Suprapubic skin (tissue), 4 donors: ENCODE measurements around the gene EPHA2. TPM values are rescaled to one million over a fixed set of nuclear protein-coding genes. Genes with fewer than 3 reads are reported as not detected.

ENCODE experiments used
- DNase-seq, 2 donors: peaks; one replicate each; pipeline ENCODE4 v3.0.0-alpha.2; 2019; ENCODE audit warnings: low spot score in 2 of 2
- H3K27ac ChIP-seq: fragments of 200-600 bp; sonication (generic); one replicate; pipeline ENCODE4 v1.5.1; 2019
- H3K27me3 ChIP-seq: fragments of 200-600 bp; sonication (generic); one replicate; pipeline ENCODE4 v1.5.1; 2019
- H3K36me3 ChIP-seq: fragments of 200-600 bp; sonication (generic); one replicate; pipeline ENCODE4 v1.5.1; 2019
- H3K4me1 ChIP-seq: fragments of 200-600 bp; sonication (generic); one replicate; pipeline ENCODE4 v1.5.1; 2019
- H3K4me3 ChIP-seq: fragments of 200-600 bp; sonication (generic); one replicate; pipeline ENCODE4 v1.5.1; 2019; ENCODE audit warnings: mild to moderate bottlenecking
- H3K9me3 ChIP-seq: fragments of 200-600 bp; sonication (generic); one replicate; pipeline ENCODE4 v1.5.1; 2019
- EP300 ChIP-seq: sonication (generic); formaldehyde crosslinking; IDR thresholded peaks from one replicate; pipeline ENCODE4 v1.6.1; 2017; ENCODE audit warnings: antibody characterized with exemption
- POLR2A ChIP-seq, 2 donors: fragments of 450-650 bp; IDR thresholded peaks; one replicate each; pipeline ENCODE4 v1.6.1; 2017; ENCODE audit warnings: antibody characterized with exemption in 2 of 2, mild to moderate bottlenecking in 2 of 2, moderate library complexity in 2 of 2
- POLR2AphosphoS5 ChIP-seq, 3 donors: sonication (generic); formaldehyde crosslinking; IDR thresholded peaks; one replicate each; pipeline ENCODE4 v1.6.1; 2017; ENCODE audit warnings: antibody characterized with exemption in 3 of 3
- WGBS: methylation state at CpG from one replicate; pipeline ENCODE4 v1.1.5; 2018; 5-methylcytosine and 5-hydroxymethylcytosine counted together
- total RNA-seq, 4 donors: library from RNA; depleted of rRNA; stranded (reverse); fragments of >200 nt; gene quantifications; one replicate each; pipeline ENCODE4 v1.1.0, GENCODE V29; 2016
- TF ChIP-seq, protein P1 (sequence below), 2 donors: fragments of 200-600 bp in 1 of 2; fragments of 450-650 bp in 1 of 2; sonication (generic) in 1 of 2; IDR thresholded peaks; one replicate each; pipeline ENCODE4 v1.5.1; 2016 to 2019; ENCODE audit warnings: antibody characterized with exemption in 2 of 2, mild to moderate bottlenecking in 1 of 2, moderate library complexity in 1 of 2

Gene EPHA2
- total RNA-seq, 4 donors from 2014 or later = 59.0 to 145 (median 104) TPM

- WGBS = 91% methylated on average over 19 of the region's 28 CpGs
- Histone ChIP-seq H3K36me3 (peaks cover 96% of the 10 kb centered on the region), H3K27me3 (no peaks in the 10 kb centered on the region), H3K4me1 (peaks cover under 1% of the 10 kb centered on the region), H3K27ac (no peak overlapping the region), H3K4me3 (no peak overlapping the region), H3K9me3 (no peaks in the 10 kb centered on the region)
- TF ChIP-seq POLR2A (IDR thresholded peaks at IDR 0.05) (no peak), EP300 (no peak)
- no peak for DNase-seq
These were observed 24.1 kb downstream of the EPHA2 start for GRCh38 chr1:16131636-16132324.

DNA sequence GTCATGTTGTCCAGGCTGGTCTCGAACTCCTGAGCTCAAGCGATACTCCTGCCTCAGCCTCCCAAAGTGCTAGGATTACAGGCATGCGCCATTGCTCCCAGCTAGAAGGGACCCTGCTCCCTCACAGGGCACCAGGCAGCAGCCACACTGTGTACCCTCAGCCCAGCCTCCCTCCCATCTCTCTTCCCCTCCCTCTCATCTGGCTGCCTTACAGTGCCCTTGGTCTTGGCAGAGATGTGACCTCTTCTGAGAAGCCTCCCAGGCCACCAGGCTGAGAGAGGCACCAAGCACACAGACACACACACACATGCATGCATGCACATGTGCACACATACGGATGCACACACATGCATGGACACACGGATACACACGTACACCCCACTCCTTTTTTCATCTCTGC is 25.0 kb downstream of the EPHA2 start:
- H3K36me3 ChIP-seq = peaks cover 93% of the 10 kb centered on the region
- H3K9me3 ChIP-seq = no peaks in the 10 kb centered on the region
- H3K4me1 ChIP-seq = peaks cover 3% of the 10 kb centered on the region
- no peaks in the 10 kb centered on the region for H3K27me3 ChIP-seq
- DNase-seq = no peak
- no peak overlapping the region for H3K4me3 ChIP-seq
- TF ChIP-seq, protein P1, sequence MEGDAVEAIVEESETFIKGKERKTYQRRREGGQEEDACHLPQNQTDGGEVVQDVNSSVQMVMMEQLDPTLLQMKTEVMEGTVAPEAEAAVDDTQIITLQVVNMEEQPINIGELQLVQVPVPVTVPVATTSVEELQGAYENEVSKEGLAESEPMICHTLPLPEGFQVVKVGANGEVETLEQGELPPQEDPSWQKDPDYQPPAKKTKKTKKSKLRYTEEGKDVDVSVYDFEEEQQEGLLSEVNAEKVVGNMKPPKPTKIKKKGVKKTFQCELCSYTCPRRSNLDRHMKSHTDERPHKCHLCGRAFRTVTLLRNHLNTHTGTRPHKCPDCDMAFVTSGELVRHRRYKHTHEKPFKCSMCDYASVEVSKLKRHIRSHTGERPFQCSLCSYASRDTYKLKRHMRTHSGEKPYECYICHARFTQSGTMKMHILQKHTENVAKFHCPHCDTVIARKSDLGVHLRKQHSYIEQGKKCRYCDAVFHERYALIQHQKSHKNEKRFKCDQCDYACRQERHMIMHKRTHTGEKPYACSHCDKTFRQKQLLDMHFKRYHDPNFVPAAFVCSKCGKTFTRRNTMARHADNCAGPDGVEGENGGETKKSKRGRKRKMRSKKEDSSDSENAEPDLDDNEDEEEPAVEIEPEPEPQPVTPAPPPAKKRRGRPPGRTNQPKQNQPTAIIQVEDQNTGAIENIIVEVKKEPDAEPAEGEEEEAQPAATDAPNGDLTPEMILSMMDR (IDR thresholded peaks at IDR 0.05) = no peak
- no peak for TF ChIP-seq POLR2AphosphoS5 (IDR thresholded peaks at IDR 0.05)
- TF ChIP-seq EP300 = no peak
- TF ChIP-seq POLR2A (IDR thresholded peaks at IDR 0.05) = no peak
- WGBS = 76% methylated on average over 4 of the region's 6 CpGs
- H3K27ac ChIP-seq = no peak overlapping the region

DNA sequence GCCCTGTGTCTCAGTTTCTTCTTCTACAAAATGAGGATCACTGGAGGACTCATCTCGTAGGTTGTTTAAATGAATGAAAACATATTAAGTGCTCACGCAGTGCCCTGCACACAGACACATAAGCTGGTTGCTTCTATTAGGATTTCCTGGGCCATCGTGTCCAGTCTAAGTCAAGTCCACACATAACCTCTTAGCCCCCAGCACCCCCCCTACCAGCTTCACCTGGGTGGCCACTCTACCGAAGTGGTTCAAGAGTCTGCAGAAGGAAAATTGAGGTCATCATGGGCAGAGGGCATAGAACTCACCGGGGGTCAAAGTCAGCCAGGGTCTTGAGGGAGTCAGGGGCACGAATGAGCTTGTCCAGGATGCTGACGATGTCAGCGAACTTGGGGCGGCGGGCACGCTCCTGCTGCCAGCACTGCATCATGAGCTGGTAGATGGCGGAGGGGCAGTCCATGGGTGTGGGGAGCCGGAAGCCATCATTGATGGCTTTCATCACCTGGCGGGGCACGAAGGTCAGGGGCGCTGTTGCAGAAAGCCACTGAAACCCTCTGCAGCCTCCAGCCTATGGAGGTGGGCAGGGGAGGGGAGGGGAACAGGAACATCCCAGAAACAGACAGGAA is 25.8 kb downstream of the EPHA2 start:
- DNase-seq = no peak
- Histone ChIP-seq H3K4me1 (peaks cover 3% of the 10 kb centered on the region), H3K4me3 (no peak overlapping the region), H3K27ac (no peak overlapping the region), H3K36me3 (peaks cover 89% of the 10 kb centered on the region), H3K27me3 (no peaks in the 10 kb centered on the region), H3K9me3 (no peaks in the 10 kb centered on the region)
- TF ChIP-seq POLR2AphosphoS5 (IDR thresholded peaks at IDR 0.05) (no peak), EP300 (no peak)
- TF ChIP-seq, protein P1 (IDR thresholded peaks at IDR 0.05) = no peak
- 96% methylated on average over 10 of the region's 16 CpGs for whole genome bisulfite sequencing

- Histone ChIP-seq H3K36me3 (peaks cover 89% of the 10 kb centered on the region), H3K4me1 (peaks cover 3% of the 10 kb centered on the region), H3K27ac (no peak overlapping the region), H3K4me3 (no peak overlapping the region), H3K27me3 (no peaks in the 10 kb centered on the region), H3K9me3 (no peaks in the 10 kb centered on the region)
- 87% methylated on average over 19 of the region's 19 CpGs for WGBS
- no peak for DNase-seq
- TF ChIP-seq EP300 = no peak
These were observed 26.6 kb downstream of the EPHA2 start for GRCh38 chr1:16129316-16129715.

GRCh38 chr1:16128338-16128741 is 27.5 kb downstream of the EPHA2 start:
- WGBS = 56% methylated on average over 6 of the region's 6 CpGs
- Histone ChIP-seq H3K27me3 (no peaks in the 10 kb centered on the region), H3K27ac (no peak overlapping the region), H3K4me1 (peaks cover 4% of the 10 kb centered on the region), H3K4me3 (no peak overlapping the region), H3K36me3 (peaks cover 79% of the 10 kb centered on the region), H3K9me3 (no peaks in the 10 kb centered on the region)
- TF ChIP-seq EP300 (no peak), POLR2AphosphoS5 (IDR thresholded peaks at IDR 0.05) (no peak), POLR2A (IDR thresholded peaks at IDR 0.05) (no peak)
- TF ChIP-seq, protein P1 (IDR thresholded peaks at IDR 0.05) = no peak
- no peak for DNase-seq

DNA sequence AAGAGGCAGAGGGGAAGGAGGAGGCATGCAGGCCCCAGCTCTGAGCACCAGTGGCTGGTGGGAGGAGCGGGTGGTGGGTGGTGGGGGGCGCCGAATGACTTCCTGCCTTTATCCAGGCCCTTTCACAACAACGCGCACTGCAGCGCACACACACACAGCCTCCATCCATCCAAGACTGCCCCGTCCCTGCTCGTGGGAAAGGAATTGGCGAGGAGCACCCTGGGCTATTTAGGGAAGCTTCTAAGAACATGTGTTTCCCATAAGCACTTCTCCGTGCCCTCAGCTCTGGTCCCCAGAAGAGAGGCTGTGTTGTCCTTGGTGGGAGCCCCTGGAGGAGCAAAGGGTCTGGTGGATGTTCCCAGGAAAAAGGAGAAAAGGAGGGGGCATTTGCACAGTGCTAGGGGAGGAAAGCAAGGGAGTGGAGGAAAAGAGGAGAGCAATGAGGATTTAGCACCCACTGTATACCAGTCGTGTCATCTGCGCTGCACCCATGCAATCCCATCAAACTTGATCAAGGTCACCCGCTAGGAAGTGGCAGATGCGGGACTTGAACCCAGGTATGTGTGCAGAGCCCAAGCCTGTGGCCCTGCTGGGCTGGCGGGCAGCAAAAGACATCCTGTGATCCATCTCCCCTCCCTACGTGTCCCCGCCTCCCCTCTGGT is 28.1 kb downstream of the EPHA2 start:
- TF ChIP-seq POLR2AphosphoS5 (IDR thresholded peaks at IDR 0.05) (no peak), POLR2A (IDR thresholded peaks at IDR 0.05) (no peak), EP300 (no peak)
- TF ChIP-seq, protein P1 (IDR thresholded peaks at IDR 0.05) = no peak
- Histone ChIP-seq H3K9me3 (no peaks in the 10 kb centered on the region), H3K27me3 (no peaks in the 10 kb centered on the region), H3K27ac (peak overlapping the region; percentile 48), H3K4me1 (peaks cover 9% of the 10 kb centered on the region), H3K4me3 (no peak overlapping the region), H3K36me3 (peaks cover 74% of the 10 kb centered on the region)
- DNase-seq = no peak
- 62% methylated on average over 16 of the region's 17 CpGs for WGBS
